Endothelial cell of umbilical vein (primary cell): ENCODE measurements around the gene MAP3K14. TPM values are rescaled to one million over a fixed set of nuclear protein-coding genes. Genes with fewer than 3 reads are reported as not detected.

Experiments used
- BruUV-seq: library from RNA; stranded (reverse); fragments of 400-500 nt; replicated peaks from 2 replicates; lab custom pipeline; 2021; lab: Mats Ljungman, UMichigan
- CTCF ChIA-PET: fragments of 300-600, 350-600 bp; sonication (Branson Sonifier 250); formaldehyde crosslinking; loops from one replicate; lab custom pipeline; 2021; ENCODE audit warnings: antibody characterized with exemption, inconsistent platforms; lab: Charles Lee
- POLR2A ChIA-PET: fragments of 300-600, 350-600 bp; sonication (Branson Sonifier 250); formaldehyde crosslinking; loops from one replicate; lab custom pipeline; 2021; ENCODE audit warnings: antibody characterized with exemption, inconsistent platforms; lab: Charles Lee
- DNase-seq: peaks from one replicate; pipeline ENCODE4 v3.0.0-alpha.2; 2011; ENCODE audit warnings: low read depth, low spot score
- FAIRE-seq: peaks from 2 replicates; lab custom pipeline; 2011; peaks lifted over from hg19 to GRCh38; lab: Jason Lieb, UNC
- H2AFZ ChIP-seq: 2 replicates; pipeline ENCODE4 v1.6.0; 2012; ENCODE audit warnings: low read depth, low read length, control low read depth, inconsistent platforms
- H3K27ac ChIP-seq: 2 replicates; pipeline ENCODE4 v1.5.1; 2011; ENCODE audit warnings: low read depth, mild to moderate bottlenecking, control low read depth, low read length, moderate library complexity; ENCODE audit not compliant: insufficient read depth
- H3K27me3 ChIP-seq, 2 experiments: 2 replicates each; pipeline versions ENCODE4 v1.6.0 to v1.6.1; 2011; ENCODE audit warnings: low read length in 2 of 2, mixed read lengths in 1 of 2; ENCODE audit not compliant: control insufficient read depth in 2 of 2, insufficient read depth in 2 of 2
- H3K36me3 ChIP-seq, 2 experiments: 2 replicates in 1 of 2; 3 replicates in 1 of 2; pipeline ENCODE4 v1.5.1; 2011; ENCODE audit warnings: low read length in 2 of 2, mild to moderate bottlenecking in 1 of 2, moderate library complexity in 1 of 2; ENCODE audit not compliant: control insufficient read depth in 2 of 2, insufficient read depth in 2 of 2; ENCODE audit errors: extremely low read depth in 1 of 2
- H3K4me1 ChIP-seq: 3 replicates; pipeline ENCODE4 v1.5.1; 2011; ENCODE audit warnings: mild to moderate bottlenecking, low read length; ENCODE audit not compliant: control insufficient read depth, insufficient read depth; ENCODE audit errors: extremely low read depth
- H3K4me2 ChIP-seq: 2 replicates; pipeline ENCODE4 v1.6.1; 2011; ENCODE audit warnings: low read length, control low read depth, mixed read lengths; ENCODE audit not compliant: insufficient read depth
- H3K4me3 ChIP-seq, 3 experiments: fragments of 200-600 bp in 1 of 3; sonication (generic), shearing (Covaris generic) in 1 of 3; replicated peaks in 1 of 3; 2 replicates each; pipeline ENCODE4 v1.5.1; 2011 to 2016; ENCODE audit warnings: control low read depth in 3 of 3, low read length in 3 of 3, mild to moderate bottlenecking in 2 of 3, inconsistent platforms in 1 of 3, low read depth in 1 of 3, moderate library complexity in 1 of 3; ENCODE audit not compliant: insufficient read depth in 1 of 3
- H3K79me2 ChIP-seq: 2 replicates; pipeline ENCODE4 v1.6.0; 2012; ENCODE audit warnings: low read length, inconsistent platforms; ENCODE audit not compliant: control insufficient read depth, insufficient read depth
- H3K9ac ChIP-seq: replicated peaks from 2 replicates; pipeline ENCODE3; 2011; ENCODE audit warnings: low read length, control low read depth; ENCODE audit not compliant: insufficient read depth; ENCODE audit errors: extremely low read depth
- H3K9me1 ChIP-seq: replicated peaks from 3 replicates; pipeline ENCODE4 v1.6.0; 2011; ENCODE audit warnings: mild to moderate bottlenecking, low read length; ENCODE audit not compliant: control insufficient read depth, insufficient read depth; ENCODE audit errors: extremely low read depth
- H3K9me3 ChIP-seq: replicated peaks from 2 replicates; pipeline ENCODE4 v1.5.1; 2012; ENCODE audit warnings: low read length, inconsistent platforms; ENCODE audit not compliant: control insufficient read depth, insufficient read depth
- H4K20me1 ChIP-seq: replicated peaks from 2 replicates; pipeline ENCODE3; 2011; ENCODE audit warnings: mild to moderate bottlenecking, low read length; ENCODE audit not compliant: control insufficient read depth, insufficient read depth; ENCODE audit errors: extremely low read depth
- EZH2 ChIP-seq: IDR thresholded peaks from 2 replicates; pipeline ENCODE4 v1.6.1; 2012; ENCODE audit warnings: borderline replicate concordance, low read depth, mild to moderate bottlenecking, moderate library complexity, low read length, inconsistent platforms; ENCODE audit not compliant: severe bottlenecking
- FOS ChIP-seq: IDR thresholded peaks from 2 replicates; pipeline ENCODE4 v1.6.1; 2011; ENCODE audit warnings: mild to moderate bottlenecking, low read length, moderate library complexity, borderline replicate concordance; ENCODE audit not compliant: insufficient read depth
- GATA2 ChIP-seq: IDR thresholded peaks from 2 replicates; pipeline ENCODE4 v1.7.0; 2011; ENCODE audit warnings: low read depth, mild to moderate bottlenecking, moderate library complexity, mixed read lengths, low read length; ENCODE audit not compliant: insufficient read length, insufficient read depth
- JUN ChIP-seq: IDR thresholded peaks from 2 replicates; pipeline ENCODE4 v1.6.1; 2011; ENCODE audit warnings: borderline replicate concordance, low read depth; ENCODE audit not compliant: insufficient read length, insufficient read depth
- POLR2A ChIP-seq: IDR thresholded peaks from 2 replicates; pipeline ENCODE4 v1.6.1; 2012; ENCODE audit warnings: low read depth, mild to moderate bottlenecking, control low read depth, low read length
- POLR2AphosphoS5 ChIP-seq: IDR thresholded peaks from 2 replicates; pipeline ENCODE4 v1.6.1; 2012; ENCODE audit warnings: low read depth, mild to moderate bottlenecking, control low read depth, low read length, moderate library complexity; ENCODE audit not compliant: insufficient read depth
- dilution Hi-C: fragments of 300-500 bp; cut with MboI; formaldehyde crosslinking; loops from one replicate; pipeline ENCODE4 v1.15.0; 2019; ENCODE audit warnings: low sequenced_read_pairs; ENCODE audit not compliant: extremely low pct_ligation_motif_present
- intact Hi-C: fragments of 100-400 bp; cut with micrococcal nuclease; formaldehyde crosslinking; loops from one replicate; pipeline ENCODE4 v1.10.0; 2022
- polyA plus RNA-seq, 4 experiments: library from polyadenylated mRNA; depleted of rRNA in 3 of 4; stranded (reverse) in 3 of 4; unstranded in 1 of 4; fragments of >200 nt; gene quantifications; 2 replicates each; pipeline versions ENCODE4 v1.2.1 to v1.2.3, GENCODE V29; 2011 to 2012; ENCODE audit warnings: missing spikeins in 1 of 4
- total RNA-seq: library from RNA; stranded (reverse); gene quantifications from 2 replicates; pipeline ENCODE4 v1.2.3, GENCODE V29; 2021
- TF ChIP-seq, protein P1 (sequence below): IDR thresholded peaks from 2 replicates; pipeline ENCODE4 v1.6.1; 2011; ENCODE audit not compliant: insufficient read depth, insufficient read length
- TF ChIP-seq, protein P2 (sequence below), 2 donors: IDR thresholded peaks; 1 replicate in 1 of 2; 2 replicates in 1 of 2; pipeline ENCODE4 v1.5.1; 2011; ENCODE audit warnings: low read length in 2 of 2, mild to moderate bottlenecking in 2 of 2, moderate library complexity in 2 of 2, control low read depth in 1 of 2, inconsistent platforms in 1 of 2, low read depth in 1 of 2; ENCODE audit not compliant: insufficient read depth in 1 of 2; ENCODE audit errors: extremely low read depth in 1 of 2

MAP3K14 gene
- total and polyA plus RNA-seq, 2 donors (not counting 3 experiments of a cell fraction or from before 2014, with no cell fraction given), result 5.4 to 9.8 TPM

DNA sequence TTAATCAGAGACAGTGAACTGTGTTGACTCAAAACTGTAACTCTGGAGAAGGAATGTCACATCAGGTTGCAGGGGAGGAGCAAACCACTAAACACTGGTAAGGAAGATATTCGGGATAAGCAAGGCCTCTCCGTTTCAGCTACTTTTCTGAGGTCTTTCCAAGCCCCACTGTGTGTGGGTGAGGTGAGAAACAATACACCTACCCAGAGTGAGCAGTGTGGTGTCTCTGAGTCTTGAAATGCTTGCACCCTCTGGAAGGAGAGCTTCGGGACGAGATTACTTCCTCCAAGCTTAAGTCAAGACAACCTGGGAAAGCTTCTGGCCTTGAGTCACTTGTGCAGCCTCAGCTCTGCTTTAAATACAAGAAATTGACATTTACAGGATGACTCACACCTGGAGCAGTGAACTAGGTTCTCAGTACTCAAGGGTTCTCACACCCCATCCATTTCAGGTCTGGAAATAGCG is 2.5 kb upstream of the MAP3K14 start:
- Histone ChIP-seq H2AFZ (no peak overlapping the region), H3K79me2 (peaks cover 22% of the 10 kb centered on the region), H3K27ac (no peak overlapping the region), H3K9me3 (no peaks in the 10 kb centered on the region), H3K4me1 (peaks cover 41% of the 10 kb centered on the region), H3K9ac (no peak overlapping the region), H3K4me2 (no peak overlapping the region), H3K27me3 (no peaks in the 10 kb centered on the region), H3K4me3 (no peak overlapping the region), H3K9me1 (no peaks in the 10 kb centered on the region), H3K36me3 (no peaks in the 10 kb centered on the region), H4K20me1 (no peaks in the 10 kb centered on the region)
- ChIA-PET CTCF (interaction anchor here (0.8 to 2.2 kb wide), 5 partner anchors 25 to 184 kb away, joined by 3 to 7 read pairs (median 4); partner anchors contain the start of gene ACBD4), POLR2A (no interaction called here)
- no TSS peak for BruUV-seq
- dilution Hi-C loops (no loop called here), intact Hi-C loops (no loop called here)
- no peak for TF ChIP-seq EZH2
- TF ChIP-seq, protein P1, sequence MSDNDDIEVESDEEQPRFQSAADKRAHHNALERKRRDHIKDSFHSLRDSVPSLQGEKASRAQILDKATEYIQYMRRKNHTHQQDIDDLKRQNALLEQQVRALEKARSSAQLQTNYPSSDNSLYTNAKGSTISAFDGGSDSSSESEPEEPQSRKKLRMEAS, result no peak
- TF ChIP-seq JUN, result no peak
- TF ChIP-seq POLR2AphosphoS5, result no peak
- TF ChIP-seq, protein P2, sequence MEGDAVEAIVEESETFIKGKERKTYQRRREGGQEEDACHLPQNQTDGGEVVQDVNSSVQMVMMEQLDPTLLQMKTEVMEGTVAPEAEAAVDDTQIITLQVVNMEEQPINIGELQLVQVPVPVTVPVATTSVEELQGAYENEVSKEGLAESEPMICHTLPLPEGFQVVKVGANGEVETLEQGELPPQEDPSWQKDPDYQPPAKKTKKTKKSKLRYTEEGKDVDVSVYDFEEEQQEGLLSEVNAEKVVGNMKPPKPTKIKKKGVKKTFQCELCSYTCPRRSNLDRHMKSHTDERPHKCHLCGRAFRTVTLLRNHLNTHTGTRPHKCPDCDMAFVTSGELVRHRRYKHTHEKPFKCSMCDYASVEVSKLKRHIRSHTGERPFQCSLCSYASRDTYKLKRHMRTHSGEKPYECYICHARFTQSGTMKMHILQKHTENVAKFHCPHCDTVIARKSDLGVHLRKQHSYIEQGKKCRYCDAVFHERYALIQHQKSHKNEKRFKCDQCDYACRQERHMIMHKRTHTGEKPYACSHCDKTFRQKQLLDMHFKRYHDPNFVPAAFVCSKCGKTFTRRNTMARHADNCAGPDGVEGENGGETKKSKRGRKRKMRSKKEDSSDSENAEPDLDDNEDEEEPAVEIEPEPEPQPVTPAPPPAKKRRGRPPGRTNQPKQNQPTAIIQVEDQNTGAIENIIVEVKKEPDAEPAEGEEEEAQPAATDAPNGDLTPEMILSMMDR (IDR thresholded peaks at IDR 0.05; ENCODE audit: extremely low read depth in 1 of 2, insufficient read depth in 1 of 2, low read depth in 1 of 2, low read length in 2 of 2), result no peak
- peak; percentile 23 for TF ChIP-seq FOS
- no peak for TF ChIP-seq GATA2
- TF ChIP-seq POLR2A, result no peak
- FAIRE-seq (peak; percentile 60), DNase-seq (no peak)
